GM21576 (cell line): ENCODE measurements around the gene PAF1.
A peak's percentile ranks its signal among the peaks of the same experiment; 100 is the strongest.
"Not testable (repeated sequence)": the region's sequence is repeated elsewhere in the genome, so short reads cannot be mapped to it uniquely, and the experiment has no call there.

Source experiments
- ATAC-seq: cut with Tn5 transposase; IDR thresholded peaks from one replicate; pipeline ENCODE4 v1.9.1; 2021; ENCODE audit warnings: mild to moderate bottlenecking, moderate library complexity; ENCODE audit not compliant: unreplicated experiment

Gene PAF1

GRCh38 chr19:39356647-39357046, 34.3 kb downstream of the PAF1 start:
- ATAC-seq = no peak

GRCh38 chr19:39356073-39356472, 34.8 kb downstream of the PAF1 start:
- no peak for ATAC-seq

GRCh38 chr19:39355253-39355652, 35.7 kb downstream of the PAF1 start:
- ATAC-seq = no peak

- ATAC-seq = no peak
These were observed 38.3 kb downstream of the PAF1 start for GRCh38 chr19:39352381-39353255.

GRCh38 chr19:39351537-39352064, 39.3 kb downstream of the PAF1 start:
- peak; percentile 49 for ATAC-seq

- no peak for ATAC-seq
These were observed 40.8 kb downstream of the PAF1 start for GRCh38 chr19:39350156-39350555.

GRCh38 chr19:39349326-39349725, 41.6 kb downstream of the PAF1 start:
- ATAC-seq = no peak

- no peak for ATAC-seq
These were observed 43.4 kb downstream of the PAF1 start for GRCh38 chr19:39347332-39348164.

- ATAC-seq = no peak
These were observed 45.0 kb downstream of the PAF1 start for GRCh38 chr19:39345956-39346355.

- ATAC-seq = no peak
These were observed 48.1 kb downstream of the PAF1 start for GRCh38 chr19:39342647-39343305.

- peak; percentile 88 for ATAC-seq
These were observed 48.9 kb downstream of the PAF1 start, which contains the start of gene SAMD4B for GRCh38 chr19:39341719-39342604. Gene SAMD4B (plus strand): TSS chr19:39342421. CDS start chr19:39356894, 14,473 bp downstream.

GRCh38 chr19:39341129-39341718, 49.7 kb downstream of the PAF1 start:
- peak; percentile 2 for ATAC-seq

- ATAC-seq = not testable (repeated sequence)
These were observed 50.8 kb downstream of the PAF1 start for GRCh38 chr19:39340156-39340555.

- no peak for ATAC-seq
These were observed 51.2 kb downstream of the PAF1 start for GRCh38 chr19:39339674-39340073.

GRCh38 chr19:39336483-39336882, 54.4 kb downstream of the PAF1 start:
- ATAC-seq = no peak
